Neural cell (in vitro differentiated cells): ENCODE data around the gene FHOD3. TPM values are rescaled to one million over a fixed set of nuclear protein-coding genes. Genes with fewer than 3 reads are reported as not detected.

ENCODE experiments used
- H2AFZ ChIP-seq: fragments of 200-600, 300-800 bp; sonication (generic), shearing (Covaris generic); 2 replicates; pipeline ENCODE4 v1.6.0; 2014; ENCODE audit warnings: low read depth, mild to moderate bottlenecking, antibody characterized with exemption, low read length, moderate library complexity
- H3F3A ChIP-seq: fragments of 200-600 bp; shearing (Covaris generic); 2 replicates; pipeline ENCODE4 v1.6.1; 2016; ENCODE audit warnings: mild to moderate bottlenecking, moderate library complexity, mixed read lengths, antibody characterized with exemption, low read length; ENCODE audit not compliant: insufficient read depth, poor library complexity, severe bottlenecking
- H3K27ac ChIP-seq: fragments of 200-600, 300-800 bp; sonication (generic), shearing (Covaris generic); 2 replicates; pipeline ENCODE4 v1.5.1; 2014; ENCODE audit warnings: mild to moderate bottlenecking, low read length, moderate library complexity
- H3K27me3 ChIP-seq: fragments of 300-800, 200-600 bp; sonication (generic), shearing (Covaris generic); 2 replicates; pipeline ENCODE4 v1.6.0; 2014; ENCODE audit warnings: mild to moderate bottlenecking, low read depth, low read length, moderate library complexity; ENCODE audit not compliant: insufficient read depth
- H3K36me3 ChIP-seq: fragments of 300-800, 200-600 bp; sonication (generic), shearing (Covaris generic); 2 replicates; pipeline ENCODE4 v1.5.1; 2014; ENCODE audit warnings: mild to moderate bottlenecking, antibody characterized with exemption, low read length, moderate library complexity; ENCODE audit not compliant: insufficient read depth
- H3K4me2 ChIP-seq: fragments of 300-800, 200-600 bp; sonication (generic), shearing (Covaris generic); 2 replicates; pipeline ENCODE4 v1.6.0; 2014; ENCODE audit warnings: mild to moderate bottlenecking, low read length
- H3K4me3 ChIP-seq: fragments of 300-800, 200-600 bp; sonication (generic), shearing (Covaris generic); 2 replicates; pipeline ENCODE4 v1.5.1; 2014; ENCODE audit warnings: mild to moderate bottlenecking, low read length, moderate library complexity
- H3K79me2 ChIP-seq: fragments of 200-600 bp; shearing (Covaris generic); replicated peaks from 2 replicates; pipeline ENCODE4 v1.6.0; 2014; ENCODE audit warnings: mild to moderate bottlenecking, low read length, moderate library complexity; ENCODE audit not compliant: insufficient read depth
- H3K9ac ChIP-seq: fragments of 300-800, 200-600 bp; sonication (generic), shearing (Covaris generic); 2 replicates; pipeline ENCODE4 v1.6.1; 2016; ENCODE audit warnings: mild to moderate bottlenecking, low read length, mixed read lengths
- H3K9me2 ChIP-seq: fragments of 200-600 bp; shearing (Covaris generic); 2 replicates; pipeline ENCODE4 v1.6.1; 2016; ENCODE audit warnings: mild to moderate bottlenecking, low read length, mixed read lengths; ENCODE audit not compliant: insufficient read depth
- H3K9me3 ChIP-seq: fragments of 200-600, 300-800 bp; sonication (generic), shearing (Covaris generic); 2 replicates; pipeline ENCODE4 v1.6.1; 2016; ENCODE audit warnings: mild to moderate bottlenecking, mixed run types, low read length, moderate library complexity, mixed read lengths
- H4K20me1 ChIP-seq: fragments of 200-600 bp; shearing (Covaris generic); 2 replicates; pipeline ENCODE4 v1.6.1; 2016; ENCODE audit warnings: mild to moderate bottlenecking, mixed run types; ENCODE audit not compliant: insufficient read depth
- CTCF ChIP-seq: fragments of 450-650 bp; IDR thresholded peaks from 2 replicates; pipeline ENCODE4 v1.5.1; 2014; ENCODE audit warnings: antibody characterized with exemption, mild to moderate bottlenecking, moderate library complexity; ENCODE audit not compliant: poor library complexity, severe bottlenecking
- EP300 ChIP-seq: fragments of 450-650 bp; conservative IDR thresholded peaks from 2 replicates; pipeline ENCODE4 v1.6.1; 2014; ENCODE audit warnings: antibody characterized with exemption, mild to moderate bottlenecking, moderate library complexity; ENCODE audit not compliant: poor library complexity, severe bottlenecking
- EZH2 ChIP-seq: fragments of 200-600, 300-800 bp; shearing (Covaris generic), sonication (generic); IDR thresholded peaks from 2 replicates; pipeline ENCODE4 v1.6.1; 2014; ENCODE audit warnings: antibody characterized with exemption, low read length, borderline replicate concordance, mild to moderate bottlenecking; ENCODE audit not compliant: insufficient read depth, poor library complexity, severe bottlenecking
- MXI1 ChIP-seq: fragments of 450-650 bp; conservative IDR thresholded peaks from 2 replicates; pipeline ENCODE4 v1.6.1; 2014; ENCODE audit warnings: antibody characterized with exemption, mild to moderate bottlenecking; ENCODE audit not compliant: poor library complexity, severe bottlenecking
- POLR2AphosphoS5 ChIP-seq: IDR thresholded peaks from 2 replicates; pipeline ENCODE4 v1.6.1; 2012
- RAD21 ChIP-seq: fragments of 450-650 bp; conservative IDR thresholded peaks from 2 replicates; pipeline ENCODE4 v1.6.1; 2014; ENCODE audit warnings: antibody characterized with exemption, mild to moderate bottlenecking, moderate library complexity
- REST ChIP-seq: IDR thresholded peaks from 2 replicates; pipeline ENCODE4 v1.6.1; 2012; ENCODE audit warnings: borderline replicate concordance
- SMC3 ChIP-seq: fragments of 450-650 bp; conservative IDR thresholded peaks from 2 replicates; pipeline ENCODE4 v1.6.1; 2014; ENCODE audit warnings: antibody characterized with exemption, mild to moderate bottlenecking, moderate library complexity; ENCODE audit not compliant: poor library complexity
- TAF1 ChIP-seq: IDR thresholded peaks from 2 replicates; pipeline ENCODE4 v1.6.1; 2012; ENCODE audit warnings: low read depth
- polyA plus RNA-seq: library from polyadenylated mRNA; depleted of rRNA; stranded (reverse); fragments of >200 nt; gene quantifications from 2 replicates; pipeline ENCODE4 v1.2.3, GENCODE V29; 2014

Gene FHOD3
- polyA plus RNA-seq, 1 donor from 2014 or later = 19.4 TPM

- H3K27me3 ChIP-seq = no peaks in the 10 kb centered on the region
- H3K79me2 ChIP-seq = peaks cover 3% of the 10 kb centered on the region
- no peak overlapping the region for H3K4me2 ChIP-seq
- no peaks in the 10 kb centered on the region for H3K9me3 ChIP-seq
- no peaks in the 10 kb centered on the region for H4K20me1 ChIP-seq
- no peaks in the 10 kb centered on the region for H3F3A ChIP-seq
- no peak overlapping the region for H2AFZ ChIP-seq
- no peak overlapping the region for H3K4me3 ChIP-seq
- H3K9me2 ChIP-seq = no peaks in the 10 kb centered on the region
- TF ChIP-seq POLR2AphosphoS5 = no peak
- TF ChIP-seq MXI1 = no peak
- no peak for TF ChIP-seq RAD21
- TF ChIP-seq TAF1 = no peak
- TF ChIP-seq SMC3 = no peak
- TF ChIP-seq EZH2 = no peak
- TF ChIP-seq REST = no peak
- no peak for TF ChIP-seq EP300
- no peak for TF ChIP-seq CTCF
- H3K9ac ChIP-seq = no peak overlapping the region
- H3K36me3 ChIP-seq = no peaks in the 10 kb centered on the region
- H3K27ac ChIP-seq = no peak overlapping the region
Observed at GRCh38 chr18:36459786-36460185, 162.3 kb downstream of the FHOD3 start.

GRCh38 chr18:36460324-36460850, 162.9 kb downstream of the FHOD3 start:
- no peaks in the 10 kb centered on the region for H3K9me3 ChIP-seq
- H3K36me3 ChIP-seq = no peaks in the 10 kb centered on the region
- H4K20me1 ChIP-seq = no peaks in the 10 kb centered on the region
- no peak overlapping the region for H2AFZ ChIP-seq
- H3K27ac ChIP-seq = no peak overlapping the region
- no peak overlapping the region for H3K9ac ChIP-seq
- H3K4me2 ChIP-seq = no peak overlapping the region
- H3F3A ChIP-seq = no peaks in the 10 kb centered on the region
- no peaks in the 10 kb centered on the region for H3K9me2 ChIP-seq
- no peak for TF ChIP-seq EP300
- no peak for TF ChIP-seq SMC3
- no peak for TF ChIP-seq CTCF
- TF ChIP-seq MXI1 = no peak
- no peak for TF ChIP-seq REST
- no peak for TF ChIP-seq EZH2
- TF ChIP-seq POLR2AphosphoS5 = no peak
- no peak for TF ChIP-seq RAD21
- TF ChIP-seq TAF1 = no peak
- H3K4me3 ChIP-seq = no peak overlapping the region
- H3K27me3 ChIP-seq = no peaks in the 10 kb centered on the region
- H3K79me2 ChIP-seq = peaks cover 3% of the 10 kb centered on the region
